ENCODE measurements around the gene PSMB7.

PSMB7 gene

GRCh38 chr9:124339603-124340146 is 75.6 kb downstream of the PSMB7 start:
- no peak for TF ChIP-seq EZH2phosphoT487 (conservative IDR thresholded peaks at IDR 0.05; ENCODE audit: low read length)
- TF ChIP-seq CTCF (IDR thresholded peaks at IDR 0.05; ENCODE audit: insufficient read depth, low read length, poor library complexity, severe bottlenecking): no peak
- Histone ChIP-seq H2AFZ (ENCODE audit: low read depth, low read length, severe bottlenecking) (no peak overlapping the region), H3K36me3 (ENCODE audit: low read length) (peaks cover 2% of the 10 kb centered on the region), H3K79me2 (ENCODE audit: insufficient read depth, low read length) (no peaks in the 10 kb centered on the region), H3K4me3 (ENCODE audit: insufficient read depth, low read length, poor library complexity, severe bottlenecking) (no peak overlapping the region), H3K4me2 (ENCODE audit: low read depth, low read length, poor library complexity, severe bottlenecking) (no peak overlapping the region), H3F3A (ENCODE audit: insufficient read depth) (no peaks in the 10 kb centered on the region; the same call in 1 of the 2 replicates), H3K9ac (ENCODE audit: low read length) (no peak overlapping the region), H3K27ac (ENCODE audit: low read depth, low read length) (no peak overlapping the region), H3K9me3 (ENCODE audit: insufficient read depth, low read length) (no peaks in the 10 kb centered on the region), H4K20me1 (ENCODE audit: low read depth, low read length) (no peaks in the 10 kb centered on the region), H3K27me3 (ENCODE audit: low read length) (no peaks in the 10 kb centered on the region), H3K9me2 (replicated peaks; ENCODE audit: insufficient read depth, low read length) (no peaks in the 10 kb centered on the region)

- peaks cover 2% of the 10 kb centered on the region for H3K36me3 ChIP-seq (ENCODE audit: low read length)
- H3K27ac ChIP-seq (ENCODE audit: low read depth, low read length): no peak overlapping the region
- H3K79me2 ChIP-seq (ENCODE audit: insufficient read depth, low read length): no peaks in the 10 kb centered on the region
- no peak for TF ChIP-seq EZH2phosphoT487 (conservative IDR thresholded peaks at IDR 0.05; ENCODE audit: low read length)
- no peak for TF ChIP-seq CTCF (IDR thresholded peaks at IDR 0.05; ENCODE audit: insufficient read depth, low read length, poor library complexity, severe bottlenecking)
- no peak overlapping the region for H3K4me2 ChIP-seq (ENCODE audit: low read depth, low read length, poor library complexity, severe bottlenecking)
- H4K20me1 ChIP-seq (ENCODE audit: low read depth, low read length): no peaks in the 10 kb centered on the region
- no peaks in the 10 kb centered on the region for H3K27me3 ChIP-seq (ENCODE audit: low read length)
- no peak overlapping the region for H3K4me3 ChIP-seq (ENCODE audit: insufficient read depth, low read length, poor library complexity, severe bottlenecking)
- no peak overlapping the region for H3K9ac ChIP-seq (ENCODE audit: low read length)
- no peaks in the 10 kb centered on the region for H3K9me3 ChIP-seq (ENCODE audit: insufficient read depth, low read length)
- no peaks in the 10 kb centered on the region for H3K9me2 ChIP-seq (replicated peaks; ENCODE audit: insufficient read depth, low read length)
- no peaks in the 10 kb centered on the region; the same call in 1 of the 2 replicates for H3F3A ChIP-seq (ENCODE audit: insufficient read depth)
- no peak overlapping the region for H2AFZ ChIP-seq (ENCODE audit: low read depth, low read length, severe bottlenecking)
Observed at GRCh38 chr9:124337562-124337961, 77.7 kb downstream of the PSMB7 start.

GRCh38 chr9:124335320-124335707 is 79.9 kb downstream of the PSMB7 start:
- H3K79me2 ChIP-seq (ENCODE audit: insufficient read depth, low read length): no peaks in the 10 kb centered on the region
- no peaks in the 10 kb centered on the region for H3K9me3 ChIP-seq (ENCODE audit: insufficient read depth, low read length)
- no peak overlapping the region for H3K9ac ChIP-seq (ENCODE audit: low read length)
- peaks cover 1% of the 10 kb centered on the region for H3K36me3 ChIP-seq (ENCODE audit: low read length)
- no peaks in the 10 kb centered on the region for H3K9me2 ChIP-seq (replicated peaks; ENCODE audit: insufficient read depth, low read length)
- H3F3A ChIP-seq (ENCODE audit: insufficient read depth): no peaks in the 10 kb centered on the region; the same call in 1 of the 2 replicates
- H3K27ac ChIP-seq (ENCODE audit: low read depth, low read length): no peak overlapping the region
- H3K4me2 ChIP-seq (ENCODE audit: low read depth, low read length, poor library complexity, severe bottlenecking): no peak overlapping the region
- H2AFZ ChIP-seq (ENCODE audit: low read depth, low read length, severe bottlenecking): no peak overlapping the region
- TF ChIP-seq CTCF (IDR thresholded peaks at IDR 0.05; ENCODE audit: insufficient read depth, low read length, poor library complexity, severe bottlenecking) (no peak), EZH2phosphoT487 (conservative IDR thresholded peaks at IDR 0.05; ENCODE audit: low read length) (no peak)
- no peaks in the 10 kb centered on the region for H3K27me3 ChIP-seq (ENCODE audit: low read length)
- no peak overlapping the region for H3K4me3 ChIP-seq (ENCODE audit: insufficient read depth, low read length, poor library complexity, severe bottlenecking)
- H4K20me1 ChIP-seq (ENCODE audit: low read depth, low read length): no peaks in the 10 kb centered on the region
